GM12878 (cell line): ENCODE measurements around the gene MAP3K1. TPM values are rescaled to one million over a fixed set of nuclear protein-coding genes. Genes with fewer than 3 reads are reported as not detected.

Experiments used
- ATAC-seq: fragments of 200-7000 bp; cut with Tn5 transposase; 3 replicates; pipeline ENCODE4 v1.9.1; 2020; ENCODE audit warnings: mild to moderate bottlenecking, moderate library complexity
- BruUV-seq: library from RNA; stranded (reverse); fragments of 400-500 nt; replicated peaks from 2 replicates; lab custom pipeline; 2021; lab: Mats Ljungman, UMichigan
- CTCF ChIA-PET: fragments of 300-600 bp; sonication (Branson Sonifier 250); formaldehyde crosslinking; extraction: SDS; loops from one replicate; lab custom pipeline; 2021; ENCODE audit warnings: inconsistent platforms; lab: Yijun Ruan, JAX
- POLR2A ChIA-PET: fragments of 350-600 bp; formaldehyde crosslinking; extraction: SDS; loops from one replicate; lab custom pipeline; 2021; ENCODE audit warnings: inconsistent platforms; lab: Charles Lee
- RAD21 ChIA-PET: fragments of 300-600 bp; sonication (Branson Sonifier 250); formaldehyde crosslinking; loops from one replicate; lab custom pipeline; 2023; ENCODE audit warnings: antibody characterized with exemption; ENCODE audit not compliant: unreplicated experiment; lab: Charles Lee
- SMC1A ChIA-PET: fragments of 300-600 bp; sonication (Branson Sonifier 250); formaldehyde crosslinking; loops from one replicate; lab custom pipeline; 2023; ENCODE audit not compliant: unreplicated experiment, uncharacterized antibody; lab: Charles Lee
- DNase-seq: peaks from one replicate; pipeline ENCODE4 v3.0.0-alpha.2; 2011; ENCODE audit warnings: low read depth, low spot score
- FAIRE-seq: peaks from 3 replicates; lab custom pipeline; 2011; peaks lifted over from hg19 to GRCh38; lab: Jason Lieb, UNC
- H2AFZ ChIP-seq: 2 replicates; pipeline ENCODE4 v1.6.0; 2011; ENCODE audit warnings: low read depth, low read length, control low read depth; ENCODE audit not compliant: control insufficient read depth
- H3K27ac ChIP-seq: 2 replicates; pipeline ENCODE4 v1.5.1; 2011; ENCODE audit warnings: control low read depth; ENCODE audit not compliant: control insufficient read depth, insufficient read depth
- H3K27me3 ChIP-seq, 2 experiments: replicated peaks in 1 of 2; 2 replicates each; pipeline versions ENCODE4 v1.6.0 to v1.6.1; 2011; ENCODE audit warnings: low read length in 1 of 2; ENCODE audit not compliant: control insufficient read depth in 2 of 2, insufficient read depth in 2 of 2
- H3K36me3 ChIP-seq, 2 experiments: 2 replicates each; pipeline ENCODE4 v1.5.1; 2011; ENCODE audit warnings: low read length in 1 of 2; ENCODE audit not compliant: control insufficient read depth in 2 of 2, insufficient read depth in 2 of 2
- H3K4me1 ChIP-seq: 2 replicates; pipeline ENCODE4 v1.6.1; 2011; ENCODE audit warnings: mild to moderate bottlenecking, low read length, moderate library complexity, mixed read lengths; ENCODE audit not compliant: control insufficient read depth, insufficient read depth
- H3K4me2 ChIP-seq: 2 replicates; pipeline ENCODE4 v1.6.0; 2011; ENCODE audit warnings: control low read depth; ENCODE audit not compliant: control insufficient read depth, insufficient read depth
- H3K4me3 ChIP-seq: fragments of 200-600 bp; sonication (generic); 2 replicates; pipeline ENCODE4 v1.5.1; 2016
- H3K79me2 ChIP-seq: 2 replicates; pipeline ENCODE4 v1.6.0; 2011; ENCODE audit warnings: low read length; ENCODE audit not compliant: control insufficient read depth, insufficient read depth
- H3K9ac ChIP-seq: 2 replicates; pipeline ENCODE4 v1.8.0; 2011; ENCODE audit warnings: low read length, control low read depth, mixed read lengths; ENCODE audit not compliant: control insufficient read depth, insufficient read depth
- H3K9me3 ChIP-seq: replicated peaks from 3 replicates; pipeline ENCODE4 v1.5.1; 2011; ENCODE audit warnings: mild to moderate bottlenecking, low read length; ENCODE audit not compliant: control insufficient read depth, insufficient read depth
- H4K20me1 ChIP-seq: 2 replicates; pipeline ENCODE4 v1.6.0; 2011; ENCODE audit not compliant: control insufficient read depth, insufficient read depth
- BRCA1 ChIP-seq: IDR thresholded peaks from 2 replicates; pipeline ENCODE4 v1.6.1; 2011; ENCODE audit warnings: low read depth, low read length, improper control_type of control experiment
- CHD4 ChIP-seq: fragments of 200-600 bp; sonication (generic); IDR thresholded peaks from 2 replicates; pipeline ENCODE4 v1.6.1; 2016; ENCODE audit warnings: mild to moderate bottlenecking
- GABPA ChIP-seq: IDR thresholded peaks from 2 replicates; pipeline ENCODE4 v1.6.1; 2014; ENCODE audit warnings: antibody characterized with exemption, low read depth, mild to moderate bottlenecking, inconsistent platforms
- LARP7 ChIP-seq: fragments of 450-650 bp; IDR thresholded peaks from 2 replicates; pipeline ENCODE4 v1.6.1; 2017; ENCODE audit warnings: mild to moderate bottlenecking
- NFYB ChIP-seq: IDR thresholded peaks from 2 replicates; pipeline ENCODE4 v1.6.1; 2011; ENCODE audit warnings: low read depth, mild to moderate bottlenecking, low read length, improper control_type of control experiment, moderate library complexity; ENCODE audit not compliant: insufficient read depth
- NR2F1 ChIP-seq: fragments of 450-650 bp; conservative IDR thresholded peaks from 2 replicates; pipeline ENCODE4 v1.6.1; 2017; ENCODE audit warnings: mild to moderate bottlenecking
- RAD21 ChIP-seq: IDR thresholded peaks from 2 replicates; pipeline ENCODE4 v1.6.1; 2011; ENCODE audit warnings: mild to moderate bottlenecking, low read depth, low read length, moderate library complexity; ENCODE audit not compliant: insufficient read depth
- RB1 ChIP-seq: fragments of 450-650 bp; formaldehyde crosslinking; IDR thresholded peaks from 2 replicates; pipeline ENCODE4 v1.6.1; 2017; ENCODE audit warnings: mild to moderate bottlenecking, borderline replicate concordance
- SMC3 ChIP-seq: IDR thresholded peaks from 2 replicates; pipeline ENCODE4 v1.6.1; 2011; ENCODE audit warnings: low read length, improper control_type of control experiment, borderline replicate concordance
- TCF12 ChIP-seq: IDR thresholded peaks from 2 replicates; pipeline ENCODE4 v1.6.1; 2011; ENCODE audit warnings: low read depth, mild to moderate bottlenecking, low read length
- ZNF622 ChIP-seq: fragments of 450-650 bp; IDR thresholded peaks from 2 replicates; pipeline ENCODE4 v1.6.1; 2017; ENCODE audit warnings: mild to moderate bottlenecking, inconsistent platforms
- ZSCAN29 ChIP-seq: fragments of 450-650 bp; IDR thresholded peaks from 2 replicates; pipeline ENCODE4 v1.6.1; 2017; ENCODE audit warnings: mild to moderate bottlenecking, moderate library complexity
- WGBS: methylation state at CpG from one replicate; pipeline ENCODE4 v1.1.6; 2016; ENCODE audit warnings: low lambda C conversion rate; ENCODE audit not compliant: insufficient replicate concordance, insufficient coverage; ENCODE audit errors: missing lambda C conversion rate; 5-methylcytosine and 5-hydroxymethylcytosine counted together
- in situ Hi-C: fragments of 300-500 bp; cut with MboI; formaldehyde crosslinking; loops from 9 replicates; pipeline ENCODE4 v1.14.3; 2018; ENCODE audit warnings: mixed read lengths
- intact Hi-C: fragments of 100-400 bp; cut with micrococcal nuclease; formaldehyde crosslinking; loops from one replicate; pipeline ENCODE4 v1.14.2; 2022; ENCODE audit not compliant: unreplicated experiment
- polyA plus RNA-seq, 11 experiments: library from polyadenylated mRNA; depleted of rRNA in 4 of 11; unstranded in 6 of 11; stranded (reverse) in 5 of 11; fragments of >200 nt; fragmentation: Nextera tagmentation in 4 of 11; fragmentation: Illumina TruSeq in 1 of 11; extraction: Ambion mirVana in 4 of 11; extraction: Trizol in 1 of 11; gene quantifications; 1 replicate in 1 of 11; 2 replicates in 10 of 11; pipeline versions ENCODE4 v1.2.1 to v1.2.3, GENCODE V29; 2011 to 2016; ENCODE audit warnings: inconsistent platforms in 2 of 11, missing spikeins in 2 of 11, low read depth in 1 of 11
- total RNA-seq, 4 experiments: library from RNA; depleted of rRNA in 3 of 4; stranded (reverse); fragments of >200 nt in 3 of 4; fragmentation: Illumina TruSeq in 1 of 4; extraction: Trizol in 1 of 4; gene quantifications; 2 replicates each; pipeline versions ENCODE4 v1.2.1 to v1.2.3, GENCODE V29; 2013 to 2021
- TF ChIP-seq, protein P1 (sequence below): IDR thresholded peaks from 2 replicates; pipeline ENCODE4 v1.6.1; 2012; ENCODE audit warnings: low read length, inconsistent platforms
- TF ChIP-seq, protein P2 (sequence below): IDR thresholded peaks from 2 replicates; pipeline ENCODE4 v1.6.1; 2011; ENCODE audit warnings: low read depth, low read length, improper control_type of control experiment, borderline replicate concordance
- TF ChIP-seq, protein P3 (sequence below): fragments of 450-650 bp; IDR thresholded peaks from 2 replicates; pipeline ENCODE4 v1.6.1; 2016; ENCODE audit warnings: mild to moderate bottlenecking

Gene MAP3K1
- total and polyA plus RNA-seq, 10 of the 15 experiments (the other 5 are each of a cell fraction or from before 2014, with no cell fraction given): 7.5 to 24.6 (median 12.6) TPM

DNA sequence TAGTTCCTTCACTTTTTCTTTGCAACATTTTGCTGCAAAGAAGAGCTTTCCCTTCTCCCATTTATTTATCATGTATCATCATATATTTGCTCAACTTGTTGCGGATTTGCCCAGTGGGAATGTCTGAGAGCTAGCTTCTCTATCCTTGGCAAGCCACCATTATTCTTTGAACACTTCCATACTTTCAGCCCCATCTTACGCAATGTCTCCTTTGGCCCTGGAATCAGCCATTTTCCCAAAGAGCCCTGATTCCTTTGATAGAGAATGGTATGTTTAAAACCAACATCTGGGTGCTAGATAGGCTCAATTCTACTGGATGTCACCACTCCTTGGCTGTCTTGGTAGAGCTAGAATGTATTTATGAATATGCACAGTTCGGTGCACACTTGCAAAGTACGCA, 81.4 kb downstream of the MAP3K1 start:
- ChIA-PET CTCF (interaction anchor here (1.0 to 3.4 kb wide), 9 partner anchors 11 to 626 kb away, joined by 3 to 19 read pairs (median 3); no protein-coding TSS in a partner anchor), POLR2A (no interaction called here)
- 98% methylated on average over 4 of the region's 4 CpGs for WGBS

More for the DNA sequence above, 81.4 kb downstream of the MAP3K1 start:
- no peaks in the 10 kb centered on the region for H3K36me3 ChIP-seq
- SMC1A ChIA-PET: interaction anchor here (0.5 to 2.6 kb wide), 3 partner anchors 18 to 1880 kb away, joined by 3 to 14 read pairs (median 5); no protein-coding TSS in a partner anchor
- H4K20me1 ChIP-seq: no peaks in the 10 kb centered on the region
- no peak for FAIRE-seq
- H3K9me3 ChIP-seq: no peaks in the 10 kb centered on the region
- no peaks in the 10 kb centered on the region for H3K79me2 ChIP-seq
- no peaks in the 10 kb centered on the region for H3K27me3 ChIP-seq
- RAD21 ChIA-PET: interaction anchor here (0.6 kb wide), 1 partner anchor 326 kb away, joined by 3 read pairs; no protein-coding TSS in a partner anchor
- H3K4me2 ChIP-seq: no peak overlapping the region
- H3K4me1 ChIP-seq: no peaks in the 10 kb centered on the region
- TF ChIP-seq CHD4 (no peak), RB1 (no peak), BRCA1 (no peak), NFYB (no peak), SMC3 (no peak), LARP7 (no peak), ZSCAN29 (no peak), TCF12 (no peak), GABPA (no peak), NR2F1 (no peak), ZNF622 (no peak), RAD21 (no peak)
- TF ChIP-seq, protein P1, sequence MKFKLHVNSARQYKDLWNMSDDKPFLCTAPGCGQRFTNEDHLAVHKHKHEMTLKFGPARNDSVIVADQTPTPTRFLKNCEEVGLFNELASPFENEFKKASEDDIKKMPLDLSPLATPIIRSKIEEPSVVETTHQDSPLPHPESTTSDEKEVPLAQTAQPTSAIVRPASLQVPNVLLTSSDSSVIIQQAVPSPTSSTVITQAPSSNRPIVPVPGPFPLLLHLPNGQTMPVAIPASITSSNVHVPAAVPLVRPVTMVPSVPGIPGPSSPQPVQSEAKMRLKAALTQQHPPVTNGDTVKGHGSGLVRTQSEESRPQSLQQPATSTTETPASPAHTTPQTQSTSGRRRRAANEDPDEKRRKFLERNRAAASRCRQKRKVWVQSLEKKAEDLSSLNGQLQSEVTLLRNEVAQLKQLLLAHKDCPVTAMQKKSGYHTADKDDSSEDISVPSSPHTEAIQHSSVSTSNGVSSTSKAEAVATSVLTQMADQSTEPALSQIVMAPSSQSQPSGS: no peak
- TF ChIP-seq, protein P2, sequence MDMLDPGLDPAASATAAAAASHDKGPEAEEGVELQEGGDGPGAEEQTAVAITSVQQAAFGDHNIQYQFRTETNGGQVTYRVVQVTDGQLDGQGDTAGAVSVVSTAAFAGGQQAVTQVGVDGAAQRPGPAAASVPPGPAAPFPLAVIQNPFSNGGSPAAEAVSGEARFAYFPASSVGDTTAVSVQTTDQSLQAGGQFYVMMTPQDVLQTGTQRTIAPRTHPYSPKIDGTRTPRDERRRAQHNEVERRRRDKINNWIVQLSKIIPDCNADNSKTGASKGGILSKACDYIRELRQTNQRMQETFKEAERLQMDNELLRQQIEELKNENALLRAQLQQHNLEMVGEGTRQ: no peak
- TF ChIP-seq, protein P3, sequence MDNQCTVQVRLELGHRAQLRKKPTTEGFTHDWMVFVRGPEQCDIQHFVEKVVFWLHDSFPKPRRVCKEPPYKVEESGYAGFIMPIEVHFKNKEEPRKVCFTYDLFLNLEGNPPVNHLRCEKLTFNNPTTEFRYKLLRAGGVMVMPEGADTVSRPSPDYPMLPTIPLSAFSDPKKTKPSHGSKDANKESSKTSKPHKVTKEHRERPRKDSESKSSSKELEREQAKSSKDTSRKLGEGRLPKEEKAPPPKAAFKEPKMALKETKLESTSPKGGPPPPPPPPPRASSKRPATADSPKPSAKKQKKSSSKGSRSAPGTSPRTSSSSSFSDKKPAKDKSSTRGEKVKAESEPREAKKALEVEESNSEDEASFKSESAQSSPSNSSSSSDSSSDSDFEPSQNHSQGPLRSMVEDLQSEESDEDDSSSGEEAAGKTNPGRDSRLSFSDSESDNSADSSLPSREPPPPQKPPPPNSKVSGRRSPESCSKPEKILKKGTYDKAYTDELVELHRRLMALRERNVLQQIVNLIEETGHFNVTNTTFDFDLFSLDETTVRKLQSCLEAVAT: no peak
- H3K27ac ChIP-seq: no peak overlapping the region
- no peak overlapping the region for H2AFZ ChIP-seq
- no TSS peak for BruUV-seq
- H3K4me3 ChIP-seq: no peak overlapping the region
- DNase-seq: no peak
- intact Hi-C loops (no loop called here), in situ Hi-C loops (no loop called here)
- no peak overlapping the region for H3K9ac ChIP-seq
- no peak for ATAC-seq
